CD4-positive, alpha-beta T cell treated with Interleukin-4 for 4 hours (primary cell): ENCODE measurements around the gene EIF2AK3.

ENCODE experiments used
- DNase-seq: peaks from one replicate; pipeline ENCODE4 v3.0.0-alpha.2; 2020

EIF2AK3 gene

DNA sequence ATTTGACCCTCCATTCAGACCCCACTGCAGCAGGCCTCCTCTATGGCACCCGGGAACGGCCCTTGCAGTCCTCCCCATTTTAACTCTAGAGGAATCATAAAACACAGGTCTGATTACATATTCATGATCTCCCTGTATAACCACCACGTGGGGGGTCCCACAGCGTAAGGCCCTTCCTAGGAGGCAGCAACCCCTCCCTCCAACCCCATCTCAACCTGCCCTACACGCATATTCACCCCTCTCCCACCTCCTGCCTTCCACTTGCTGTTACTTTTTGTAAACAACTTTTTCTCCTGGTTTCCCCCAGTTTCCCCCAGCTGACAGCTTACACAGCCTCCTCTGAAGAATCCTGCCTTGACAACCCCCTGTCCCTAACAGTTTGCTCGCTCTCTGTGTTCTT is 89.6 kb downstream of the EIF2AK3 start:
- DNase-seq: no peak

DNA sequence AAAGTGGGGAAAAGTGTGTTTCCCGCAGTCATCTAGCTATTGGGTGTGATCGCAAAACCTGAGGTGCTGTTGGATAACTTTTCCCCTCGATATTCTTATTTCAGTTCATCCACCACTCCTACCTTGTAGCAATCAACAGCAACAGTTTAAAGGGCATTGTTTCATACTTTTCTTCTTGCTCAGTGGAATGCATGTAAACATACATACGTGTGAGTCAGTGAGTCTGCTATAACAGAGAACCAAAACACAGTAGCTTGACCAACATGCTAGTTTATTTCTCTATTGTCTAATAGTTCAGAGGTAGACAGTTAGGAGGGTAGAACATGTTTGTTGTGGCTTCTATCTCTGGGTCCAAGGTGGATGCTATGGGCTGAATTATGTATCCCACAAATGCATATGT is 97.2 kb downstream of the EIF2AK3 start:
- DNase-seq: no peak

DNA sequence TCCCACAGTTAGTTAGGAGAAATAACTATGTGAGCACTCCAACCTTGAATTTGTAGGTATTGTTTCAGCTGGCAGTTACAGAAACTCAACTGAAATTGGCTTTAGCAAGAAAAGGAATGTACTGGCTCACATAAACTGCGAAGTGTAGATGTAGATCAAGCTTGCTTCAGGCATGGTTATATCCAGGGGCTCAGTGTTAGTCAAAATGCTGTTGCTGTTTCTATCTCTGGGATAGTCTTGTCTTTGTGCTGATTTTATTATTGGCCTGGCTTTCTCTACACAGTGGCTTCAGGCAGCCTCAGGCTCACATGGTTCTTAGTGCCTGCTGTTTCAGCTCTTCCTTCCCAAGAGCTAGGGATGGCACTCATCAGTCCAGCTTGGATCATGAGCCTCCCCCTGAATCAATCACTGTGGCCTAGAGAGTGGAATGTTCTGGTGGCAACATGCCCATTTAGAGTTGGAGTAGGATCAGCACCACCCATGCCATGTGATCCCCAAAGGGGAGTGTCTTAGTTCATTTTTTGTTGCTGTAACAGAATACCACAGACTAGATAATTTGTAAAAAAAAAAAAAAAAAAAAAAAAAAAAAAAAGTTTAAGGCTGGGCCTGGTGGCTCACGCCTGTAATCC is 105.7 kb downstream of the EIF2AK3 start:
- DNase-seq: no peak

DNA sequence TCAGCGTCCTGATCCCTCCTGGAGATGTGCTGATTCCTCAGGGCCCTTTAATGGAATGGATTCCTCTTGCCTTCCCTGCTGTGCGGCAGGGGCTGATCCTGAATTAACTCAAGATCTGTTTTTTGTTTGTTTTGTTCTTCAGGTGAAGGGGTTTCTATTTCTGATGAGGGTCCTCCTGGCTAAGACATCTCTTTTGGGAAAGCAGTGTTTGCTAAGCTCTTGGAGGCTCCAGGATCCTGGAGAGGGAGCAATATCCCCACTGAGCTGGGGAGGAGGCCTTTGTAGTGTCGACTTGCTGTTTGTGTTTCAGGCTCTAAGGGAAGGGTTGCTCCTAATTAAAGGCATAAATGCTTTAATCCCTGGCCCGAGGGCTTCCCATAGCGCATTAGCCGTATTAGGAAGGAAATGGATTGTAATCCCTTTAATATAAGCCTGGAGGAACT is 109.5 kb downstream of the EIF2AK3 start:
- no peak for DNase-seq
